Stimulated activated CD8-positive, alpha-beta memory T cell treated with anti-CD3 and anti-CD28 coated beads, Interleukin-15, amount 100 ng/mL, for 24 hours (primary cell): ENCODE data around the gene WHRN.

Experiments used
- DNase-seq: peaks from one replicate; pipeline ENCODE4 v3.0.0-alpha.2; 2020; ENCODE audit warnings: low read depth

Gene WHRN

DNA sequence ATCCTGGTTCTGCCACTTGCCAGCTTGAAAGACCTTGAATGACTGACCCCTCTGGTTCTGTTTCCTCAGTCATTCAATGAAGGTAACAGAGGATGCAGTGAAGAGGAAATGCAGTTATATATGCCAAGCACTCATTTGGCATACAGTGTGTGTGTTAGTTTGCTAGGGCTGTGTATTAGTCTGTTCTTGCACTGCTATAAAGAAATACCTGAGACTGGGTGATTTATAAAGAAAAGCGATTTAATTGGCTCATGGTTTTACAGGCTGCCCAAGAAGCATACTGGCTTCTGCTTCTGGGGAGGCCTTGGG lies 8.6 kb upstream of the WHRN start:
- DNase-seq: no peak

DNA sequence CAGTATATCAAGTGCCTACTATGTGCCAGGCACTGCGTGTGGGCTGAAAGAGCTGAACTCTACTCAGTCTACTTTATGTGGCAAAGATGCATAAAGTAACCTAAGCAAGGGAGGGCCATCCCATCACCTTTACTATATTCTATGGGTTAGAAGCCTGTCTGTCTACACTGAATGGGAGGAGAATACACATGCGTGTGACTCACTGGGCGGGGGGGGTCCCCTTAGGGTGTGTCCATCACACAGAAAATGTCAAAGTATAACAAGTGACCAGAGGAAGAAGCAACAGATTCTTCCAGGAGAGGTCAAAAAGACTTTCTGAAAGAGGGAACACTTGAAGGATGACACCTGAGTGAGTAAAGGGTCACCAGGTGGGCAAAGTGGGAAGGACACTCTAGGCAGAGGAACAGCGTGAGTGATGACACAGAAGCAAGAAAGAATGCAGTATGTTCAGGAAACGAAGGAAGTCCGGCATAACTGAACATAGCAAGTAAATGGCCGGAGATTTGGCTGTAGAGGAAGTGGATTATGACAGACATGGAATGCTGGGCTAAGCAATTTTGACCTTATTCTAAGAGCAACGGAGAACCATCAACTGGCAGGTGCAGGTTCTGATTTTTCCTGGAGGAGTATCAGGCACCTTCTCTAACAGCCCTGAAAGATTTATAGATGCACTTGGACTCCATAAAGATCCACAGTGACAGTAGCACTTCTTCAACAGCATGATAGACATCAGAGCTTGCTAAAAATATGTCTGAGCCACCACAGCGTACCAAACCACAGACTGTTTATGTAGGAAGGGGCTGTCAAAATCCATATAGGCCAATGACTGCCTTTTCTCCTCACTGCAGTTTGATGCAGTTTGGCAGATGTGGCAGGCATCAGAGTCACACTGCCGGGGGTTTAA lies 8.0 kb upstream of the WHRN start:
- no peak for DNase-seq

DNA sequence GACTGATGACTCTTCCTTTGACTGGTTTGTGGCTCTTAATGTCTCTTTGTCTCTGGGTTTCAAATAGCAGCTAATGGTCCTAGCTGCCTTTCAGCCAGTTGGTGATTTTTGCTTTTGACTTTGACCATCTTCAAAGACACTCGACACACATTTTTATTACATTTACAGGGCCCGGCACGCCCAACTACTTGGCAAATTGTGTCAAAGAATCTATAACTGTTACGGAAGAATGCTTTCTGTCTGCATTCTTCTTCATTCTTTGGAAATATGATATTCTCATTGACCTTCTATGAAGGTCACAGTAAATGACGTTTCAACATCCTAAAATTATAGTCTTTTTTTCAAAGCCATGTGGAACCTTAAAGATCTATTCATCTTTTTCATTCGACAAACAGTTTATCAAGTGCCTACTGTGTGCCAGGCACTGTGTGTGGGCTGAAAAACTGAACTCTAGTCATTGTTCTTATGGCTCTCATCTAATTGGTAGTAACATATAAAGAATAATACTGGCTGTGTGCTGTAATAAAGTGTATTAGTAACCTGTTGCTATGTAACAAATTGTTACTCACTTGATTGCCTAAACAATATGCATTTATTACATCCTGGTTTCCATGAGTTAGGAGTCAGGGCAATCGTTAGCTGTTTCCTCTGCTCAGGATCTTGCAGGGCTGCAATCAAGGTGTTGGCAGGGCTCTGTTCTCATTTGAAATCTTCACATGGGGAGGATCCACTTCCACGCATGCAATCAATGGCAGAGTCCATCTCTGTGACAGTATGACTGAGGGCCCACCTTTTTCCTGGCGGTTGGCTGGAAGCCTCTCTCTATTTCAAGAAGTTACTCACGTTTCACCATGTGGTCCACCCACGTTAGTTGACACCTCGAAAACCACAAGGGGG lies 7.0 kb upstream of the WHRN start:
- DNase-seq: no peak

- DNase-seq: no peak
Observed at GRCh38 chr9:114507726-114508125, 2.5 kb upstream of the WHRN start.

- DNase-seq: no peak
Observed at GRCh38 chr9:114506082-114506390, 763 bp upstream of the WHRN start.

DNA sequence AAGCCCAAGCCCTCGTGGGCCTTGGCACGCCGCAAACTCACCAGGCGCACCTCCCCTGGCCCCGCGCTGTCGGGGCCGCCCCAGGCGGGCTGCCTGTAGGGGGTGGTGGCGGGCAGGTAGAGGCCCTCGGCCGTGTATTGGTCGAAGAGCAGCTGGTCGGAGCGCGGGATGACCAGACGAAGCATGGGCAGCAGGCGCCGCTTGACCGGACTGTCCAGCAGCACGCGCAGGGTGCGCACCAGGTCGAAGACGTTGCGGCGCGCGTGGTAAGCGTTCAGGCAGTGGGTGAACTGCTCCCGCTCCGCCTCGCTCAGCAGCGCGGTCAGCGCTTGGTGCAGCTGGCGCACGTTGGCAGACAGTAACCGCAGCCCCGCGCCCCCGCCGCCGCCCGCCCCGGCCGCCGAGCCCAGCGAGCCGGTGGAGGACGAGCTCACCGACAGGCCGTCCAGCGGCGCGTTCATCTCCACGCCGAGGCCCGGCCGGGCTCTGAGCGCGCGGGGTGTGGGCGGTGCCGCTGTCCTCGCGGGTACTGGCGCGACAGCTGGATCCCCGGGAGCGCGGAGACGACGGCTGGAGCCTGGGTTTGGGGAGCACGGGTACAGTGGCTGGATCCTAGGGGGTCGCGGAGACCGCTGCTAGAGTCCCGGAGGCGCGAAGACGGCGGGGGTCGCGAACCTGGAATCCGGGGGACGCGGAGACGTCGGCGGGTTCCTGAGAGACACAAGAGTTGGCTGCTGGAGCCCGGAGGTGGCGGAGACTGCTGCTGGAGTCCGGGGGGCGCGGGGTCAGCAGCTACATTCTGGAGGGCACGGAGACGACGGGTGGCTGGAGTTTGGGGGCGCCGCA lies 709 bp downstream of the WHRN start:
- DNase-seq: no peak

- DNase-seq: no peak
Observed at GRCh38 chr9:114503522-114504340, 1.5 kb downstream of the WHRN start.

- DNase-seq: no peak
Observed at GRCh38 chr9:114503009-114503408, 2.3 kb downstream of the WHRN start.

DNA sequence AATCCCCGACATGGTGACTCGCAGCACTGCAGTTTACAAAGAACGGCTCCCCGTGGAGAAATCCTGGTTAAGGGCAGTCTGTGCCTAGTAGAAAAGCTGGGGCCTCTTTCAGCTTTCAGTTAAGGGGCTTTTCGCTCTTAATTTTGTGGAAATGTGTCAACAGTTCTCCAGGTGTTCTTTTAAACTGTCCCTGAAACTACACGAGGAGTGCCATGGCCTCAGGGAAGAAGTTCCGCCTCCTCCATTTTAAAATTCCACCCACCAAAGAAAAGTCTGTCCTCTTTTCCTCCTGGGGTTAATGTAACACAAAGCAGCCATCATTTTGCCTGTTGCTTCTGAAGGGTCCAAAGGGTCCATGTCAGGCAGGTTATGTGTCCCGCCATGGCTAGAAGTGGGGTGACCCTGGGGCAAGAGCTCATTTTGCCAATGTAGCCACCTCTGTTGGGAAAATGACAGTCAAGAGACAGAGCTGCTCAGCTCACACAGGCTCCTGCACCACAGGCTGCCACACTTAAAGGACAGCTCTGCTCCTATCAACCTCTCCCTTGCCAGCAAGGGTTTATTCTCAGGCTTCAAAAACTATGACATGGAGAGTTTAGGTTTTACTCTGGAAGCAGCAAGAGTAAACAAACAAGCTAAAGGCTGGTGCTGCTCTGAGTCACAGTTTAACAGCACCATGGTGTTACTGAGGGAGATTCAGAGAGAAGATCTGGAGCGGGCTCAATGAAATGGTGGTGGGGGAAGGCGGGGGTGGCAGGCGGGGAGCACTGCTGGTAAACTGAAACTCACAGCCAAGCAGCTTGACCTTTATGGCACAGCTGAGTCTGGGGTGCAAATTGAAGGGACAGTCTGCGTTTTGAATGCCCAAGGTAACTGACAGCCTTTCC lies 3.2 kb downstream of the WHRN start:
- DNase-seq: no peak

GRCh38 chr9:114500697-114501292 lies 4.5 kb downstream of the WHRN start:
- no peak for DNase-seq

DNA sequence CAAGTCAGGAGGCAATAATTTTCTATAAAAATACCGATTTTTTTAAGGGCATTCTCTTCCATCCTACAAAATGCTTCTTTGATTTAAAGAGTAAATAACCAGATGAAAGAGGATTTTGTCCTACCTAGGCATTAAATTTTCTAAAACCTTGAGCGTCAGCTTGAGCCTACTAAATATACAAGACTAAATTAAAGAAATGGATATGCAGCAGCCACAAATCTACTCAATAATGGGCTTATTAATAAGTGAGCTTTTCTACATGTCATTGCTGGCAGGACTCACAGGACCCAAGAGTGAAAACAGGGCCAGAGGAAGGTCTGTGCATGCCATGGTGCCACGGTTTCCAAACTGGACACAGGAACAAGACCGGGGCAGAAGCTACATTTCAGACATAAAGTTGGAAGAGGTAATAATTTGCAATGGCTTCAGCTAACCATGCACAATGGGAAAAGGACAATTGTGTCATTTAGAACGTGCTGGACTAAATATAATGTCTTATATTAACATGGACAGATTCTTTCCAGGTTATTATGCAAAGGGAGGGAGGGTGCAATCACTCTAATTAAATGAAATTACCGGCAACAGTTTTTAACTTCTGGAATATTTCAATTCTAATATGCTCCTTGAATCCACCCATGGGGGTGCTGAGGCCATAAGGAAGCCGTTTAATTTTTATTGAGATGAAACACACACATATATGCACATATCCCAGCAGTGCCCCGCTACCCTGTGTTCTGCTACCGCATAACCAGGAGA lies 5.2 kb downstream of the WHRN start:
- DNase-seq: no peak

- DNase-seq: no peak
Observed at GRCh38 chr9:114499528-114499927, 5.7 kb downstream of the WHRN start.

- no peak for DNase-seq
Observed at GRCh38 chr9:114497727-114498382, 7.4 kb downstream of the WHRN start.

GRCh38 chr9:114497236-114497635 lies 8.0 kb downstream of the WHRN start:
- DNase-seq: no peak

DNA sequence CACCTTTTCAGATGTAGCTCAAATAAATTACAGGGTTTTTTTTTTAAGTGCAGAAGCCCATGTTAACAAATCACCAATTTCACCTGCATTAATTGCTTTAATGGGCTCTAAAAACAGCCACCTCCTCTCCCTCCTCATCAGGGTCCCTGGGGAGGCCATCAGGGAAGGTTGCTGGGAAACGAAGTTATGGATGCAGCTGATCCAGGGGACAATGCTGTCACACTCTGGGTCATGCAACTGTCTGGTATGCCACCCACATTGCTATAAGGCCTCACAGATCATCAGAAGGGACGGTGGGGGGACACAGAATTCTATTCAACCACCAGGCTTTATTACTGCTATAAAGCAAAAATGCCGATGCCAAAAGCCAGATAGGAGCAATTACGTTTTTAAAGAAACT lies 9.3 kb downstream of the WHRN start:
- DNase-seq: no peak

- DNase-seq: no peak
Observed at GRCh38 chr9:114494776-114495569, 10.3 kb downstream of the WHRN start.

DNA sequence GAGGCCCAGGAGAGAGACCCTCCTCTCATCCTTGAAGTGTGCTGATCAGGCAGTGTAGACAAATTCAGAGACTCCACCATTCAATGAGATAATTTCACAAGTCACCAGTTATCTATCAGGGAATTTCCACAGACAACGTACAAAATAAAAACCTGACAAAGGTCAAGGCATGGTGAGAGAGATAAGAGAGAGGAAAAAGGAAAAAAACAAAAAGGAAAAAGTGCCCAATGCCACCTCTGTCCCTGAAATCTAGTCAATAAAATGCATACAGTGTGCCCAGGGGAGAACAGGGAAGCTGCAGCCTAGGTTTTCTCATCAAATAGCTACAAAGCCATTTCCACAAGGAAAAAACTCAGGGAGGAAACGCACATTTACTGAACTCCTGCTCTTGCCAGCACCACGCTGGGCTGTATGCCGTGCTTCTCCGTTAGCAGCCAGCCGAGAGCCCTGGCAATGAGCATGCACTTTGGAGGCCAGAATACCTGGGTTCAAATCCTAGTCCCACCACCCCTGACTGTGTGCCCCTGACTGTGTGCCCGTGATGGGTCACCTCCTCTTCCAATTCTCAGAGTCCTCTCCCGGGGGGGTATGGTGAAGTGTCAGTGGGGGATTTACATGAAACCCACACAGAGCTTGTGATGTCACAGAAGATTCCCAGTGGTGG lies 11.6 kb downstream of the WHRN start:
- DNase-seq: no peak

DNA sequence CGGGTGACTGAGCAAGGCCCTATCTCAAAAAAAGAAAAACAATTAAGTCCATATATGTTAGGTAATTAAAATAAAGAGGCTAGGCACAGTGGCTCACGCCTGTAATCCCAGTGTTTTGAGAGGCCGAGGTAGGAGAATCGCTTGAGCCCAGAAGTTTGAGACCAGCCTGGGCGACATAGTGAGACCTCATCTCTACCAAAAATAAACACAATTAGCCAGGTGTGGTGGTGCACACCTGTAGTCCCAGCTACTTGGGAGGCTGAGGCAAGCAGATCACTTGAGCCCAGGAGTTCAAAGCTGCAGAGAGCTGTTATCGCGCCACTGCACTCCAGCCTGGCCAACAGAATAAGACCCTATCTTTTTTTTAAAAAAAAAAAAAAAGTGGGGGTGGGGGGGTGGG lies 12.3 kb downstream of the WHRN start:
- DNase-seq: no peak
